Measurements from ENCODE around the gene PTPRT.

Gene PTPRT

DNA sequence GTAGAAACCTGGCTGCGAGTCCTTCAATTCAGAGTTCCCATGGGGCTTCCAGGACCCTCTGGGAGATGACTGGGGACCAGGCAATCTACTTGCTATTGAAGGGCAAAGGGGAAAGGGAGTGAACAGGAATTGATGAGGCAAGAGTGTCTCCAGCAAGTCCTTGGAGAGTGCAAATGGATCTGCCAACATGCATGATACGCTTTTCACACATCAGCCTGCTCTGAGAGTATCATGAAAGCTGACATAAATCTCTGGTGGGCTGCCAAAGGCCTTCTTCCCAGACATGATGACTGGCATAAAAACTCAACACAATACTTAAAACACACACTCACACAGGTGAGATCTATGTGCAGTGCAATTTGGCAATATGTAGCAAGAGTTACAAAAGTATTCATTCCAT, 759.1 kb downstream of the PTPRT start:
- no peak overlapping the region for H3K4me3 ChIP-seq (ENCODE audit: low read length in 2 of 2)
- no peaks in the 10 kb centered on the region for H3K4me1 ChIP-seq (ENCODE audit: control insufficient read depth in 2 of 2, insufficient read depth in 2 of 2, low read length in 2 of 2)
- H3K27ac ChIP-seq (ENCODE audit: low read depth in 2 of 2, low read length in 2 of 2), result no peak overlapping the region
- no peak overlapping the region for H3K9ac ChIP-seq (ENCODE audit: low read depth in 1 of 2, low read length in 2 of 2)
- no peaks in the 10 kb centered on the region for H3K36me3 ChIP-seq (ENCODE audit: control insufficient read depth in 2 of 2, insufficient read depth in 2 of 2, low read length in 2 of 2)
- peaks cover 0 to 2% of the 10 kb centered on the region in 2 donors for H3K9me3 ChIP-seq (ENCODE audit: control insufficient read depth in 2 of 2, low read length in 2 of 2)
- no peaks in the 10 kb centered on the region for H3K27me3 ChIP-seq (ENCODE audit: control insufficient read depth in 2 of 2, insufficient read depth in 2 of 2, low read length in 2 of 2)

DNA sequence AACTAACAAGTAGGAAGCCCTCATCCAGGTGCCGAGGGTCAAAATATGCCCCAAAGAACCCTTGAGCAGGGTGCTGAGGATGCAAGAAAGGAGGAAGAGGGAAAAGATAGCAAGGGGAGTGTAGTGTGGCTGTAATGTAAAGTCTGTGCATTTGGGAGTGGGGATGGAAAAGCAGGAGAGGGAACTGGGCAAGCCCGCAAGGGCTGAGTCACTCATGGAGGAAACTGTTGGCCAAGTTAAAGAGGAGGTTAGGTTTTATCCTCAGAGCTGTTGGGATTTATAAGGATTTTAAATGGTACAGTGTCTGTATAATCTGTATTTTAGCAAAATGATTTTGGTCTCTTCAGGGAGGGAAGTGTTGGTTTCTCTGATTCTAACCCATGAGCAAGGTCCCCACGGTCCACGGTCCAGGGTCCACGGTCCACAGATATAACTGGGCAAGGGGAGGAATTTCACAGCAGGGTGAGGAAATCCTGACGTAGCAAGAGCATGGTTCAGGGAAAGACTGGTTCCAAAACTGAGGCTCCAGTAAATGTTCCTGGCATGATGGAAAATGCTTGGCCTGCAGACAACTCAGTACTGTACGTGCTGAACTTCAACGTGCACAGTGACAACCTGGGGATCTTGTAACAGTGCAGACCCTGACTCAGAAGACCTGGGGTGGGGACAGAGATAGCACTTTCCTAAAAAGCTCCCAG, 759.8 kb downstream of the PTPRT start:
- Histone ChIP-seq H3K27me3 (ENCODE audit: control insufficient read depth in 2 of 2, insufficient read depth in 2 of 2, low read length in 2 of 2) (no peaks in the 10 kb centered on the region), H3K9me3 (ENCODE audit: control insufficient read depth in 2 of 2, low read length in 2 of 2) (peaks cover 0 to 2% of the 10 kb centered on the region in 2 donors), H3K9ac (ENCODE audit: low read depth in 1 of 2, low read length in 2 of 2) (no peak overlapping the region), H3K27ac (ENCODE audit: low read depth in 2 of 2, low read length in 2 of 2) (no peak overlapping the region), H3K4me3 (ENCODE audit: low read length in 2 of 2) (no peak overlapping the region), H3K4me1 (ENCODE audit: control insufficient read depth in 2 of 2, insufficient read depth in 2 of 2, low read length in 2 of 2) (no peaks in the 10 kb centered on the region), H3K36me3 (ENCODE audit: control insufficient read depth in 2 of 2, insufficient read depth in 2 of 2, low read length in 2 of 2) (no peaks in the 10 kb centered on the region)

DNA sequence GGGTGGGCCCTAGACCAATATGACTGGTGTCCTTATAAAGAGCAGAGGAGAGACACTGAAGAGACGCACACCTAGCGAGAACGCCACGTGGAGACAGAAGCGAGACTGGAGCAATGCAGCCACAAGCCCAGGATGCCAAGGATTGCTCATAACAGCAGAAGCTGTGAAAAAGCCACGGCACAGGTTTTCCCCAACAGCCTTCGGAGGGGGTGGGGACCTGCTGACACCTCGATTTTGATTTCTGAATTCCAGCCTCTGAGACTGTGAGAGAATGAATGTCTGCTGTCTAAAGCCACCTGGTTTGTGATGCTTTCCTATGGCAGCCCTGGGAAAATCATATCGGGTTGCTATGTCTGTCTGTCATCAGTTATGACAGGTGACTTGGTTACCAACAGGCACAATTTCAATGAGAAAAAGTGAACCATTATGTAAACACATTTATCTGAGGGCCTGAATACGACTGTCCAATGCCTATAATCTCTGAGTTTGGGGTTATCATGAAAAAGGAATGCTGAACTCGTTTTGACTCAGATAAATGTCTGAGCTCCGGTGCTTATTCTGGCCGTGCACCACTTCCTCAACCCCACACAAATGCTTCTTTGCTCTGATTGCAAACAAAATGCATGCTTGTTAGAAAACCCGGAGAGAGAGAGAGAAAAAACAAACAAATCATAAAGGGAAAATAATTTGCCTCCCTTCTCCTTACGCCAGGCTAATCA, 769.7 kb downstream of the PTPRT start:
- no peaks in the 10 kb centered on the region for H3K9me3 ChIP-seq (ENCODE audit: control insufficient read depth in 2 of 2, low read length in 2 of 2)
- H3K36me3 ChIP-seq (ENCODE audit: control insufficient read depth in 2 of 2, insufficient read depth in 2 of 2, low read length in 2 of 2), result no peaks in the 10 kb centered on the region
- no peak overlapping the region for H3K4me3 ChIP-seq (ENCODE audit: low read length in 2 of 2)
- no peak overlapping the region for H3K27ac ChIP-seq (ENCODE audit: low read depth in 2 of 2, low read length in 2 of 2)
- no peak overlapping the region for H3K9ac ChIP-seq (ENCODE audit: low read depth in 1 of 2, low read length in 2 of 2)
- no peaks in the 10 kb centered on the region for H3K4me1 ChIP-seq (ENCODE audit: control insufficient read depth in 2 of 2, insufficient read depth in 2 of 2, low read length in 2 of 2)
- H3K27me3 ChIP-seq (ENCODE audit: control insufficient read depth in 2 of 2, insufficient read depth in 2 of 2, low read length in 2 of 2), result no peaks in the 10 kb centered on the region

DNA sequence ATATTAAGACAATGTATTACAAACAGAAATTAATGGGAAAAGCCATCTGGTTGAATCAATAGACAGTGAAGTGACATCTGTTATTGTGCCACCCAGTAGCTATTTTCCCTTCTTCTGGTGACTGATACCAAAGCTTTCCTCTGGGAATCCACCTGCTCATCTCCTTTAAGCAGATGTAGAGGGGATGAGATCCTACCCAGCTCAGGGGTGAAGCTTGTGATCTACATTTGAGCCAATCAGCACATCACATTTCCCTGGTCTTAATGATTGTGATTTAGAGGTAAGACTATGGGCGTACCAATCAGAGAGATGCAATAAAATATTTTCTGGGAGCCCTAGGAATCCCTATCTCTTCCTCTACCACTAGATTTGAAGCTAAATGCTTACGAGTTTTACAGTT, 782.9 kb downstream of the PTPRT start:
- H3K4me1 ChIP-seq (ENCODE audit: control insufficient read depth in 2 of 2, insufficient read depth in 2 of 2, low read length in 2 of 2), result no peaks in the 10 kb centered on the region
- H3K27me3 ChIP-seq (ENCODE audit: control insufficient read depth in 2 of 2, insufficient read depth in 2 of 2, low read length in 2 of 2), result no peaks in the 10 kb centered on the region
- no peak overlapping the region for H3K27ac ChIP-seq (ENCODE audit: low read depth in 2 of 2, low read length in 2 of 2)
- H3K9me3 ChIP-seq (ENCODE audit: control insufficient read depth in 2 of 2, low read length in 2 of 2), result no peaks in the 10 kb centered on the region
- no peak overlapping the region for H3K9ac ChIP-seq (ENCODE audit: low read depth in 1 of 2, low read length in 2 of 2)
- no peak overlapping the region for H3K4me3 ChIP-seq (ENCODE audit: low read length in 2 of 2)
- H3K36me3 ChIP-seq (ENCODE audit: control insufficient read depth in 2 of 2, insufficient read depth in 2 of 2, low read length in 2 of 2), result no peaks in the 10 kb centered on the region

DNA sequence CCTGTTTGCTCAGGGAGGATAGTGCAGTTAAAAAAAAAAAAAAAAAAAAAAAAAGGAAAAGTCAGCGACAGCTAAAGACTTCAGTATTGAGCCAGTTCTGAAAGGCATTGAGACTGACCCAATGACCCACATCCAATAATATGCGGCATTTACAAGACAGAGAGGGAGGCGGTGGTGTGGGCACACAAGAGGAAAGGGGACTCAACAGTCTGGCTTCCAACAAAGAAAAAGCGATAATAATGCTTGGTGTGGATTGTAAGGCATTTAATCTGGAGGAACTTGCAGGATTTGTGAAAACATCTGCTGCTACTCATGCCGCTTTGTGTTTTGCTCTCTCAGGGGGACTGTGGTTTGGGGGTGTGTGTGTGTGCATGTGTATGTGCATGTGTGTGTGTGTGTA, 787.3 kb downstream of the PTPRT start:
- Histone ChIP-seq H3K36me3 (ENCODE audit: control insufficient read depth in 2 of 2, insufficient read depth in 2 of 2, low read length in 2 of 2) (no peaks in the 10 kb centered on the region), H3K9ac (ENCODE audit: low read depth in 1 of 2, low read length in 2 of 2) (no peak overlapping the region), H3K4me3 (ENCODE audit: low read length in 2 of 2) (no peak overlapping the region), H3K27ac (ENCODE audit: low read depth in 2 of 2, low read length in 2 of 2) (no peak overlapping the region), H3K27me3 (ENCODE audit: control insufficient read depth in 2 of 2, insufficient read depth in 2 of 2, low read length in 2 of 2) (no peaks in the 10 kb centered on the region), H3K9me3 (ENCODE audit: control insufficient read depth in 2 of 2, low read length in 2 of 2) (no peaks in the 10 kb centered on the region), H3K4me1 (ENCODE audit: control insufficient read depth in 2 of 2, insufficient read depth in 2 of 2, low read length in 2 of 2) (no peaks in the 10 kb centered on the region)

DNA sequence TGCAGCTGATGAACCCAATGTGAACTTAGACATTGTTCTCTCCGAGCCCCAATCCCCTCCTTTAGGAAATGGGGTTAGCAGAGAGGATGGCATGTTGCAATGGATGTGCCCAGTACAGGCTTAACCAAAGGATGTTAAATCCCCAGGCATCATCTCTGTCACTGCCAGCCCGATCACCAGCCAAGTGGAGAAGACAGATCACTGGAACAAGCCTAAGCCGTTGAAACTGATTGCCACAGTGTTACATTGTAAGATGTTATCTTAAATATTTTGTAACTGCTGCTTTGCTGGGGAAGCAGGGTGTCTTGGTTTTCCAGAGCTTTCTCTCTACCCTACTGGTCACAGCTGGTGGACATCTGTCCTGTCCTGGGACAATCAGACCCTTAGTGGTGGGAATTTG, 788.1 kb downstream of the PTPRT start:
- no peaks in the 10 kb centered on the region for H3K27me3 ChIP-seq (ENCODE audit: control insufficient read depth in 2 of 2, insufficient read depth in 2 of 2, low read length in 2 of 2)
- H3K9ac ChIP-seq (ENCODE audit: low read depth in 1 of 2, low read length in 2 of 2), result no peak overlapping the region

DNA sequence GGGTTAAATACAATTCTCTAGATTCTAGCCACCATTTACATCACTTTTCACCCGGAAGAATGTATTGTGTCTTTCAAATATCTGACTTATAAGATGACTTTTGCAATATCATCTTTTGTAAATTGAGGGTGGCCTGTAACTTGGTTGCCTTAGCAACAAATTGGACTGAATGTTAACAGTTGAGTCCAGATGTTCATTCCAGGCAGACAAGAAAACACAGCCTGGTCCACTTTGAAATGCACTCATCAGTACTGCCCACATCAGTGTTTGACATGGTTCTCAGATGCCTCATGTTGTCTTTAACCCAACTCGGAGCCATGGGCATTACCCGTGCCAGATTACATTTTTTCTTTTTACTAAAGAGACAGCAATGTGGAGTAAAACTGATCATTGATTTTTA, 789.9 kb downstream of the PTPRT start:
- Histone ChIP-seq H3K27ac (ENCODE audit: low read depth in 2 of 2, low read length in 2 of 2) (no peak overlapping the region), H3K4me3 (ENCODE audit: low read length in 2 of 2) (no peak overlapping the region), H3K4me1 (ENCODE audit: control insufficient read depth in 2 of 2, insufficient read depth in 2 of 2, low read length in 2 of 2) (no peaks in the 10 kb centered on the region), H3K9ac (ENCODE audit: low read depth in 1 of 2, low read length in 2 of 2) (no peak overlapping the region), H3K36me3 (ENCODE audit: control insufficient read depth in 2 of 2, insufficient read depth in 2 of 2, low read length in 2 of 2) (no peaks in the 10 kb centered on the region), H3K9me3 (ENCODE audit: control insufficient read depth in 2 of 2, low read length in 2 of 2) (no peaks in the 10 kb centered on the region), H3K27me3 (ENCODE audit: control insufficient read depth in 2 of 2, insufficient read depth in 2 of 2, low read length in 2 of 2) (no peaks in the 10 kb centered on the region)

More for the DNA sequence above, 788.1 kb downstream of the PTPRT start:
- no peaks in the 10 kb centered on the region for H3K9me3 ChIP-seq (ENCODE audit: control insufficient read depth in 2 of 2, low read length in 2 of 2)
- no peaks in the 10 kb centered on the region for H3K36me3 ChIP-seq (ENCODE audit: control insufficient read depth in 2 of 2, insufficient read depth in 2 of 2, low read length in 2 of 2)
- no peak overlapping the region for H3K27ac ChIP-seq (ENCODE audit: low read depth in 2 of 2, low read length in 2 of 2)
- no peaks in the 10 kb centered on the region for H3K4me1 ChIP-seq (ENCODE audit: control insufficient read depth in 2 of 2, insufficient read depth in 2 of 2, low read length in 2 of 2)
- no peak overlapping the region for H3K4me3 ChIP-seq (ENCODE audit: low read length in 2 of 2)

DNA sequence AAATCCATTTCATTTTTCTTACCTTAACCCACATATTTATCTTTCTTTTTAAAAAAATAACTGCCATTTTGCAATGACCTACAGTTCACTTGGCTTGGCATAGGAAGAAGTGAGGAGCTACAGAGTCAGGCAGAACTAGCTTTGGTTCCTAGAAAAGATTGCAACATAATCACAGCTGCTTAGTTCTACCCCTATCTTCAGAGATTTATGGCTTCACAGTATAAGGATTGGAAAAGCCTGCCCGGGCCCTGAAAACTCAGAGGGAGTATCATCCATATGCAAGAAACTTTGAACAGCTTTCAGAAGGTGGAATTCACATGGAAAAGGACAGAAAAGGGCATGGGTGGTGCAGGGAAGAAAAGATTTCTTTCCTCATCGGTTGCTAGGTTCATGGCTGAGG, 797.3 kb downstream of the PTPRT start:
- Histone ChIP-seq H3K4me3 (ENCODE audit: low read length in 2 of 2) (no peak overlapping the region), H3K9me3 (ENCODE audit: control insufficient read depth in 2 of 2, low read length in 2 of 2) (no peaks in the 10 kb centered on the region), H3K27ac (ENCODE audit: low read depth in 2 of 2, low read length in 2 of 2) (no peak overlapping the region), H3K4me1 (ENCODE audit: control insufficient read depth in 2 of 2, insufficient read depth in 2 of 2, low read length in 2 of 2) (no peaks in the 10 kb centered on the region), H3K36me3 (ENCODE audit: control insufficient read depth in 2 of 2, insufficient read depth in 2 of 2, low read length in 2 of 2) (no peaks in the 10 kb centered on the region), H3K27me3 (ENCODE audit: control insufficient read depth in 2 of 2, insufficient read depth in 2 of 2, low read length in 2 of 2) (no peaks in the 10 kb centered on the region), H3K9ac (ENCODE audit: low read depth in 1 of 2, low read length in 2 of 2) (no peak overlapping the region)

DNA sequence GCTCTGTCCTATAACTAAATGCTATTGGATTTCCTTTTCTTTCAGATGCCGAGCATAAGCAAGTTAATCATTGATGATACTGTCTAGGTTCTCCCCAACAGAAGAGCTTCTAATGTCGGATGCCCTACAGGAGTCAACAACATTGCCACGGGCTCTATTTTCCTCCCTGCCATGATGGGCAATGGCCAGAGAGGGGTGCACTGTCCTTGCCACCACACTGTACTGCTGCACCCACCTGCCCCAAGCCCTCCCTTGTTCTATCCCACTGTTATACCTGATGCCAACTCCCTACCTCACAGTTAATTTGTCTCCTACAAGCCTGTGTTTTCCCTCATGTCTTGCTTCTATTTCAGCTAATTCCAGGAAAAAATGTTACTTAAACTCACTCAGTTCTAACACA, 797.9 kb downstream of the PTPRT start:
- no peak overlapping the region for H3K9ac ChIP-seq (ENCODE audit: low read depth in 1 of 2, low read length in 2 of 2)
- H3K36me3 ChIP-seq (ENCODE audit: control insufficient read depth in 2 of 2, insufficient read depth in 2 of 2, low read length in 2 of 2), result no peaks in the 10 kb centered on the region
- no peaks in the 10 kb centered on the region for H3K4me1 ChIP-seq (ENCODE audit: control insufficient read depth in 2 of 2, insufficient read depth in 2 of 2, low read length in 2 of 2)
- H3K9me3 ChIP-seq (ENCODE audit: control insufficient read depth in 2 of 2, low read length in 2 of 2), result no peaks in the 10 kb centered on the region
- H3K27me3 ChIP-seq (ENCODE audit: control insufficient read depth in 2 of 2, insufficient read depth in 2 of 2, low read length in 2 of 2), result no peaks in the 10 kb centered on the region
- H3K27ac ChIP-seq (ENCODE audit: low read depth in 2 of 2, low read length in 2 of 2), result no peak overlapping the region
- H3K4me3 ChIP-seq (ENCODE audit: low read length in 2 of 2), result no peak overlapping the region

DNA sequence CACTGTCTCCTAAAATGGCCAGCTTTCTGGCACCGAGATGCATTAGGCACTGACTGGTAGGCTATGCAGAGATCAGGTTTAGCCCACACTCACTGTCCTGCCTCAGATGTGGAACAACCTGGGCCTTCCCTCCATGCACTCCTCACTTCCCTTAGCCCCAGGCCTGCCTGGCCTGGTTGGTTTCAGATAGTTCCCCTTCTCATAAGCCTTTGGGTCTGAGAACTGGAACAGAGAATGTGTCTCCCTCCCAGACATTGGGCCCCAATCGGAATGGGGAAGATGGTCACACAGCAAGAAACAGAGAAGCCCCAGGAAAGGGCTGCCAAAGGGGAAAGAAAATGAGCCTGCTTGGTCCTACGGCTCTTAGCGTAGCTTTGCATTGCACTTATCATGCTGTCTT, 809.4 kb downstream of the PTPRT start:
- H3K27ac ChIP-seq (ENCODE audit: low read depth in 2 of 2, low read length in 2 of 2), result no peak overlapping the region
- H3K9me3 ChIP-seq (ENCODE audit: control insufficient read depth in 2 of 2, low read length in 2 of 2), result no peaks in the 10 kb centered on the region
- H3K27me3 ChIP-seq (ENCODE audit: control insufficient read depth in 2 of 2, insufficient read depth in 2 of 2, low read length in 2 of 2), result no peaks in the 10 kb centered on the region

More for the DNA sequence above, 809.4 kb downstream of the PTPRT start:
- Histone ChIP-seq H3K4me1 (ENCODE audit: control insufficient read depth in 2 of 2, insufficient read depth in 2 of 2, low read length in 2 of 2) (no peaks in the 10 kb centered on the region), H3K4me3 (ENCODE audit: low read length in 2 of 2) (no peak overlapping the region), H3K36me3 (ENCODE audit: control insufficient read depth in 2 of 2, insufficient read depth in 2 of 2, low read length in 2 of 2) (no peaks in the 10 kb centered on the region), H3K9ac (ENCODE audit: low read depth in 1 of 2, low read length in 2 of 2) (no peak overlapping the region)
